NT2/D1 (cell line): Measurements from ENCODE around the gene SORBS2.

Experiments used
- YY1 ChIP-seq: IDR thresholded peaks from 2 replicates; pipeline ENCODE4 v1.6.1; 2011; ENCODE audit not compliant: insufficient read length, insufficient read depth
- ZNF274 ChIP-seq: IDR thresholded peaks from 2 replicates; pipeline ENCODE4 v1.6.1; 2011; ENCODE audit warnings: mild to moderate bottlenecking, low read depth, low read length

DNA sequence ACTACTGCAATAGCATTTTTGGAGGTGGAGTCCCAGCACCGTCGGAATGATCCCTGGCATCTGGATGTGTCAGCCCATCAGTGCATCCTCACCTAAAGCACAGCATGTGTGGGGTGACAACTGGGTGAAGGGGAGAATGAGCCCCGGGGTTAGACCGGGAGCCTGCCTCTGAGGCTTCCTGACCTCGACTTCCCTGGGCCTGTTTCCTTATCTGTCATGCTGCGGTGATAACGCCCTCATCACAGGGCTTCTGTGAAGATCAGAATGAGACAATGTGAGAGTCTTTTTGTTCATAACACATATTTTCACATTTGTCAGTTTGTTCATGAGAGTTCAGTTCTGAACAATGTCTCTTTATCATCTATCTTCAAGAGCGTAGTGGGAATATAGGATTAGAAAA is 245.6 kb downstream of the SORBS2 start:
- TF ChIP-seq ZNF274: no peak
- no peak for TF ChIP-seq YY1
